Esophagus muscularis mucosa (tissue), 3 donors: ENCODE results near the gene CBX2.

Experiments
- CTCF ChIP-seq, 3 experiments: fragments of 200-600 bp in 2 of 3; fragments of 450-650 bp in 1 of 3; sonication (generic) in 2 of 3; IDR thresholded peaks; one replicate each; pipeline ENCODE4 v1.5.1; 2017 to 2019; ENCODE audit warnings: antibody characterized with exemption in 3 of 3, mild to moderate bottlenecking in 2 of 3, moderate library complexity in 1 of 3
- POLR2A ChIP-seq: fragments of 450-650 bp; IDR thresholded peaks from one replicate; pipeline ENCODE4 v1.6.1; 2017; ENCODE audit warnings: antibody characterized with exemption, moderate library complexity, mild to moderate bottlenecking, low read depth
- POLR2AphosphoS5 ChIP-seq, 2 donors: sonication (generic); formaldehyde crosslinking; IDR thresholded peaks; one replicate each; pipeline ENCODE4 v1.6.1; 2017; ENCODE audit warnings: antibody characterized with exemption in 2 of 2

DNA sequence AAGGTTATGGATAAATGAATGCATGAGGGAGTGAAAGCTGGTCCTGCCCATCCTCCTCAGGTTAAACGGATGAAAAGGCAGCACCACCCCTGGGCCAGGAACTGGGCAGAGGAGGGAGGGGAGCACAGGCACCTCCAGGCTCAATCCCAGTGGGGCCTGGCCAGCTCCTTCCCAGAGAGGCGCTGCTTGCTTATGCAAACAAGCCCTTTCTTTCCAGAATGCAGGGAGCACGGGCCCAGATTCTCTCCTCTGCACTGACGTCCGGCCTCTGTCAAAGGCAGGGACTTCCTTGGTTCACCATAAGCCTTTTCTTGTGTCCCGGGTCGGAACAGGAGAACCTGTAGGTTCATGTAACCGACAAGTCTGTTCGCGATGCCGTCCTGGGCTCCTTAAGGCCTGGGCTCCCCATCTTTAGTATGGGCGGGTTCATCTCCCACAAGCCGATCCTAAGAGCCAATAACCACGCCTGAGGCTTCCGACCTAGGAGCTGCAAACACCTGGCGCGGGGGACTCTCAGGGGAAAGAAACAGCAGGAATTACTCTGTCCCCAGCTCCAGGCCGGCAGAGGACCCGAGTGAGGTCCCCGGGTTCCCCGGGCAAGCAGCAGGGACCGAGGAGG is 30.9 kb upstream of the CBX2 start:
- TF ChIP-seq POLR2A = no peak
- no peak for TF ChIP-seq CTCF (IDR thresholded peaks at IDR 0.05)
- TF ChIP-seq POLR2AphosphoS5 (IDR thresholded peaks at IDR 0.05) = no peak
